T-helper 17 cell (primary cell): ENCODE results near the gene ZNF460. TPM values are rescaled to one million over a fixed set of nuclear protein-coding genes. Genes with fewer than 3 reads are reported as not detected.

Experiments used
- ATAC-seq: fragments of 150-1000 bp; cut with Tn5 transposase; 2 replicates; pipeline ENCODE4 v1.10.0; 2021; ENCODE audit warnings: mild to moderate bottlenecking, moderate library complexity
- DNase-seq, 3 donors: peaks; one replicate each; pipeline versions ENCODE4 v3.0.0 to v3.0.0-alpha.2; 2020 to 2021
- H3K9me3 ChIP-seq: one replicate; pipeline ENCODE4 v1.7.0; 2013; ENCODE audit warnings: low read length, mild to moderate bottlenecking; ENCODE audit not compliant: control insufficient read depth, poor library complexity, severe bottlenecking
- H3K27ac Mint-ChIP-seq: one replicate; pipeline ENCODE4 v1.8.0; 2022; ENCODE audit warnings: mild to moderate bottlenecking, moderate library complexity, mixed read lengths
- H3K27me3 Mint-ChIP-seq: one replicate; pipeline ENCODE4 v1.8.0; 2022; ENCODE audit warnings: mixed read lengths
- H3K36me3 Mint-ChIP-seq: one replicate; pipeline ENCODE4 v1.8.0; 2022; ENCODE audit warnings: low read depth, mixed read lengths
- H3K4me1 Mint-ChIP-seq: one replicate; pipeline ENCODE4 v1.8.0; 2022; ENCODE audit warnings: mild to moderate bottlenecking, mixed read lengths
- H3K4me3 Mint-ChIP-seq: one replicate; pipeline ENCODE4 v1.8.0; 2022; ENCODE audit warnings: mild to moderate bottlenecking, moderate library complexity, mixed read lengths
- total RNA-seq, 4 donors: library from RNA in 2 of 4; stranded (reverse) in 2 of 4; gene quantifications; one replicate each; pipeline ENCODE4 v1.2.3 and lab custom pipeline; 2022 to 2026

The ZNF460 gene
- total RNA-seq, 2 donors from 2014 or later: 69.1 to 73.1 TPM

GRCh38 chr19:57292547-57292946 is 12.3 kb downstream of the ZNF460 start:
- Mint-ChIP-seq H3K4me3 (no peak overlapping the region), H3K27me3 (no peaks in the 10 kb centered on the region), H3K36me3 (peaks cover 19% of the 10 kb centered on the region), H3K4me1 (peaks cover 3% of the 10 kb centered on the region), H3K27ac (no peak overlapping the region)
- DNase-seq: no peak
- ATAC-seq: no peak
- H3K9me3 ChIP-seq: peaks cover 17% of the 10 kb centered on the region

GRCh38 chr19:57293719-57294118 is 13.4 kb downstream of the ZNF460 start:
- Mint-ChIP-seq H3K27me3 (no peaks in the 10 kb centered on the region), H3K4me3 (no peak overlapping the region), H3K4me1 (peaks cover 7% of the 10 kb centered on the region), H3K36me3 (peaks cover 19% of the 10 kb centered on the region), H3K27ac (no peak overlapping the region)
- H3K9me3 ChIP-seq: peaks cover 17% of the 10 kb centered on the region
- no peak for ATAC-seq
- no peak for DNase-seq

DNA sequence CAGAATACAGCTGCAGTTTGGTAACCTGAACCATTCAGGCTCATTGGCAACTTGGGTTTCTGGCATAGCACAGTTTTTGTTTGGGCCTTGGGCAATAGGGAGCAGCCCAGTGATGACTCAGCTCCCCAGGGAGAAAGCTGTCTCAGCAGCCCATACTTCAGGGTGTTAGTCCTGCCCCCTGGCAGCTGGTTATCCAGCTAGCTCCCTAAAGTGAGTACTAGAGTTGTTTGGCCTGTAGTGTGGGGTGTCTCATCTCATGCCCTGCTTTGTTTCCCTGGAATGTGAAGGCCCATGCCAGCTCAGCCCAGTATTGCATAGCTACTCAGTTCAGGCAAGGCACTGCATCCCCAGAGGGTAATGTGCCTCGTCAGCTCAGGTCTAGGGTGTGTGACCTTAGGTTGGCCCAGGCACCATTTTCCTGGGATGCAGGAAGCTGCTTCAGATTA is 21.8 kb downstream of the ZNF460 start:
- no peak for ATAC-seq
- H3K36me3 Mint-ChIP-seq: peaks cover 10% of the 10 kb centered on the region

GRCh38 chr19:57302727-57303401 is 22.6 kb downstream of the ZNF460 start:
- Mint-ChIP-seq H3K36me3 (peaks cover 6% of the 10 kb centered on the region), H3K27ac (no peak overlapping the region)

More for the DNA sequence above, 21.8 kb downstream of the ZNF460 start:
- Mint-ChIP-seq H3K4me3 (no peak overlapping the region), H3K27ac (no peak overlapping the region), H3K27me3 (no peaks in the 10 kb centered on the region), H3K4me1 (peaks cover 4% of the 10 kb centered on the region)
- H3K9me3 ChIP-seq: no peaks in the 10 kb centered on the region
- no peak for DNase-seq

DNA sequence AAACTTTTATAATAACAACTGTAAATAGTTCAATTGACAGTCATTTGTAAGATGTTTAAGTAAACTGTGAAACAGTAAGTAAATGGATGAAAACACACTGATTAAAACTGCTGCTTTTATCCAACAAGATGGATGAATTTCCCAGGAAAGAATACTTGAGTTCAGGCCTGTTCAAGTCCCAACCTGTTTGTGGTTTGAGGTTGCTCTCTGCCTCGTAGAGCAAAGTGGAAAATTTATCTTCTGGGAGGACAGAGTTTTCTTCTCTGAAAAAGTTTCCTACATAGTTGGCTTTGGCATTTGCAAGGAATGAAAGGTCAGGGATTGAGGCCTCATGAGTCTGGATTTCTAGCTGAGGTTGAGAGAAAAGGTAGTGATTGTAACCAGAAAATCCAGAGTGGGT is 24.8 kb downstream of the ZNF460 start:
- Mint-ChIP-seq H3K27me3 (no peaks in the 10 kb centered on the region), H3K36me3 (peaks cover 4% of the 10 kb centered on the region), H3K4me1 (no peaks in the 10 kb centered on the region), H3K27ac (no peak overlapping the region), H3K4me3 (no peak overlapping the region)
- H3K9me3 ChIP-seq: no peaks in the 10 kb centered on the region
- DNase-seq (no peak), ATAC-seq (no peak)

More at GRCh38 chr19:57302727-57303401, 22.6 kb downstream of the ZNF460 start:
- Mint-ChIP-seq H3K4me3 (no peak overlapping the region), H3K4me1 (peaks cover 3% of the 10 kb centered on the region), H3K27me3 (no peaks in the 10 kb centered on the region)
- no peak for DNase-seq
- ATAC-seq: peak; percentile 8
- no peaks in the 10 kb centered on the region for H3K9me3 ChIP-seq

DNA sequence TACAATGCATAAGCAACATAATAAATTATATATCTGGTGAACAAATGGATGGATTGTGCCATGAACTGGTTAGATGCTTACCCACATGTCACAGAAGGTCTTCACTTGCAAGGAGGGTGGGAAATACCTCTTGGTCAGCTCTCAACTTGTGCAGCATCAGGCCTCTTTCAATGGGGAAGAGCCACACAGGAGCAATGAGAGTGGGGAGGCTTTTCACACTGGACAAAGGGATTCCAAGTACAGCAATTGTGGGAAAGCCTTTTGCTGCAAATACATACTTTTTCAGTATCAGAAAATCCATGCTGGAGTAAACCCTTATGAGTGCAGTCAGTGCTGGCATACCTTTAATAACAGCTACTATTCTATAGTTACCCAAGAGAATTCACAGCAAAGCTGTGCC is 28.2 kb downstream of the ZNF460 start:
- H3K27ac Mint-ChIP-seq: no peak overlapping the region
- no peak overlapping the region for H3K4me3 Mint-ChIP-seq

DNA sequence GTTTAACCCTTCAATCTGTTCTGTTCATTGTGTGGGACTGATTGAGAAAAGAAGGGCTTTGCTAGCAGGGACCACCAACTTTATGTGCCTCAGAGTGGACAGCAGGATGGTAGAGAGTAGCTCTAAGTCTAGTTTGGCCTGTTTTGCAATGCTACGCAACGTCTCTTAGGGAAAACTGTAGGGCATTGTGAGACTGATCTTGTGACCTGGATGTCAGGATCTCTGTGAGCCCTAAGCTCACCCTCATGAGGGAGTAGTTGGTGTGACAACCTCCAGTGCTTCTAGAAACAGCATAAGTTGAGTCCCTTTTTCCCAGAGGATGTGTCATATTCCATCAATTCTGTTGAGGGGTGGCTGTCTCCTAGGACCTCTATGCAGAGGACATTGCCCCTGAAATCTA is 30.5 kb downstream of the ZNF460 start:
- Mint-ChIP-seq H3K27ac (no peak overlapping the region), H3K36me3 (no peaks in the 10 kb centered on the region), H3K27me3 (no peaks in the 10 kb centered on the region), H3K4me3 (no peak overlapping the region), H3K4me1 (no peaks in the 10 kb centered on the region)
- no peak for ATAC-seq
- DNase-seq: no peak
- H3K9me3 ChIP-seq: no peaks in the 10 kb centered on the region

More for the DNA sequence above, 28.2 kb downstream of the ZNF460 start:
- no peaks in the 10 kb centered on the region for H3K9me3 ChIP-seq
- peaks cover 2% of the 10 kb centered on the region for H3K36me3 Mint-ChIP-seq
- H3K27me3 Mint-ChIP-seq: no peaks in the 10 kb centered on the region
- no peaks in the 10 kb centered on the region for H3K4me1 Mint-ChIP-seq
- no peak for DNase-seq
- ATAC-seq: peak; percentile 18

DNA sequence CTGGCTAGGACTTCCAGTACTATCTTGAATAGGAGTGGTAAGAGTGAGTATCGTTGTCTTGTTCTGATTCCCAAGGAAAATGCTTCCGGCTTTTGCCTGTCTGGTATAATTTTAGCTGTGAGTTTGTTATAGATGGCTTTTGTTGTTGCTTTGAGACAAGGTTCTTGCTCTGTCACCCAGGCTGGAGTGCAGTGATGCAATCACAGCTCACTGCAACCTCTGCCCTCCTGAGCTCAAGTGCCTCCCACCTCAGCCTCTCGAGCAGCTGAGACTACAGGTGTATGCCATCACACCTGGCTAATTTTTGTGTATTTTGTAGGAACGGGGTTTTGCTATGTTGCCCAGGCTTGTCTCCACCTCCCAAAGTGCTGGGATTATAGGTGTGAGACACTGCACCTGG is 33.9 kb downstream of the ZNF460 start:
- Mint-ChIP-seq H3K36me3 (no peaks in the 10 kb centered on the region), H3K4me1 (no peaks in the 10 kb centered on the region), H3K27ac (no peak overlapping the region), H3K27me3 (peaks cover 5% of the 10 kb centered on the region), H3K4me3 (no peak overlapping the region)
- peaks cover 3% of the 10 kb centered on the region for H3K9me3 ChIP-seq
- ATAC-seq (no peak), DNase-seq (no peak)

- no peak overlapping the region for H3K4me3 Mint-ChIP-seq
- H3K9me3 ChIP-seq: peaks cover 3% of the 10 kb centered on the region
- peaks cover 18% of the 10 kb centered on the region for H3K4me1 Mint-ChIP-seq
- no peak overlapping the region for H3K27ac Mint-ChIP-seq
- no peak for ATAC-seq
- H3K36me3 Mint-ChIP-seq: no peaks in the 10 kb centered on the region
- no peak for DNase-seq
- peaks cover 5% of the 10 kb centered on the region for H3K27me3 Mint-ChIP-seq
Observed at GRCh38 chr19:57317503-57317902, 37.2 kb downstream of the ZNF460 start.

DNA sequence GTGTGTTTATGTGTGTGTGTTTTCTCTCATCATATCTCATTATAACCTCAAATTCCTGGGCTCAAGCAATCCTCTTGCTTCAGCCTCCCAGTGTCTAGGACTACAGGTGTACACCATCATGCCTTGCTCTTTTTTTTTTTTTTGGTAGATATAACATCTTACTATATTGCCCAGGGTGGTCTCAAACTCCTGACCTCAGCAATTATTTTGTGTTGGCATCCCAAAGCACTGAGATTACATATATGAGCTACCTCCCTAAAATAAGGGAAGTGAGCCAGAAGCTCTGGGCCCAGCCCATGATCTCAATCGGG is 39.5 kb downstream of the ZNF460 start:
- Mint-ChIP-seq H3K4me3 (peak overlapping the region; percentile 90), H3K4me1 (peaks cover 18% of the 10 kb centered on the region), H3K27me3 (peaks cover 5% of the 10 kb centered on the region), H3K27ac (peak overlapping the region; percentile 89), H3K36me3 (peaks cover 2% of the 10 kb centered on the region)
- DNase-seq (no peak), ATAC-seq (no peak)
- H3K9me3 ChIP-seq: peaks cover 3% of the 10 kb centered on the region

- Mint-ChIP-seq H3K4me3 (peak within 1 kb of the TSS; percentile 90), H3K4me1 (peaks cover 18% of the 10 kb centered on the region), H3K36me3 (peaks cover 6% of the 10 kb centered on the region), H3K27me3 (peaks cover 5% of the 10 kb centered on the region), H3K27ac (peak within 1 kb of the TSS; percentile 89)
- peaks cover 3% of the 10 kb centered on the region for H3K9me3 ChIP-seq
- ATAC-seq (peak; percentile 97), DNase-seq (peak; percentile 81 to 84 (median 81))
Observed at GRCh38 chr19:57320180-57321084, 40.1 kb downstream of the ZNF460 start, which contains the start of gene ZNF543. ZNF543 (plus strand) TSS chr19:57320472; CDS start chr19:57320854, 382 bp downstream.

- Mint-ChIP-seq H3K27ac (peak overlapping the region; percentile 89), H3K4me3 (peak overlapping the region; percentile 90), H3K36me3 (peaks cover 7% of the 10 kb centered on the region), H3K27me3 (peaks cover 5% of the 10 kb centered on the region), H3K4me1 (peaks cover 18% of the 10 kb centered on the region)
- ATAC-seq: no peak
- no peak for DNase-seq
- peaks cover 3% of the 10 kb centered on the region for H3K9me3 ChIP-seq
Observed at GRCh38 chr19:57321116-57321515, 40.8 kb downstream of the ZNF460 start.

GRCh38 chr19:57321751-57322150 is 41.5 kb downstream of the ZNF460 start:
- Mint-ChIP-seq H3K36me3 (peaks cover 7% of the 10 kb centered on the region), H3K27me3 (peaks cover 5% of the 10 kb centered on the region), H3K27ac (peak overlapping the region; percentile 89), H3K4me1 (peaks cover 18% of the 10 kb centered on the region), H3K4me3 (peak overlapping the region; percentile 90)
- no peak for ATAC-seq
- DNase-seq: no peak
- no peaks in the 10 kb centered on the region for H3K9me3 ChIP-seq
